ENCODE measurements around the gene KCNQ1. TPM values are rescaled to one million over a fixed set of nuclear protein-coding genes. Genes with fewer than 3 reads are reported as not detected.
A peak's percentile ranks its signal among the peaks of the same experiment; 100 is the strongest.

KCNQ1 gene
- total and polyA plus RNA-seq, 7 experiments from 2014 or later: 14.7 to 46.4 (median 36.9) TPM

DNA sequence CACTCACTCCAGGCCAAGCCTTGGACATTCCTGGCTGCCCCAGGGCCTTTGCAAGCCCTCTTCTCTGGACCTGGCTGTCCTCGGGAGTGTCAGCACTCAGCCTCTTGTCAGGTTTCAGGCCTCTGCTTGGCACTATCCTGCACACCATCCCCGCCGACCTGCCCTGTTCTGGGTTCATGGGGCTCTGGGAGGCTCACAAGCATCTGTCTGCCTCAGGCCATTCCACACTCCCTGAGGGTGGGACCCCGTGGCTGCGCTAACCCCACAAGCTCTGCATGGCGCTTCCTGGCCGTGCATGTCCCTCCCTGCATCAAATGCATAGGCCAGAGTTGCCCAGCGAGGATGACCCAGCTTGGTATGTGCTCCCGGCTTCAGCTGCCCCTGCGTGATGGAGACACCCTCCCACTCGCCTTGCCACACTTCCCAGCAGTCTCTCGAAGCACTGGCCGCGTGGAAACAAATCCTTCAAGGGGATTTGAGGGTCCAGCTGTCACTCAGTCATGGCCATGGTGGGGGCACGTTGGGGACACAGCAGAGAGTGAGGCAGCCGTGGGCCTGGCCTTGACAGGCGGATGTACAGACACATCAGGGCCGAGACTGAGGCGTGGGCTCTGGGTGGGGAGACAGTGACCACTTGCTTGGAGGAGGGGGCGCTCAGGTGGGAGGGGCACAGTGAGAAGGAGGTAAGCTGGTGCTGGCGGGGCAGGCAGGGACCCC is 87.3 kb downstream of the KCNQ1 start:
- Mint-ChIP-seq H3K4me3 (peak overlapping the region in 4 of 10 donors; percentile 25 to 74 (median 68)), H3K4me1 (peaks cover 11 to 37% (median 26%) of the 10 kb centered on the region in 7 donors), H3K36me3 (peaks cover 0 to 6% (median 0%) of the 10 kb centered on the region in 5 donors), H3K9me3 (no peaks in the 10 kb centered on the region), H3K27me3 (peaks cover 0 to 2% (median 0%) of the 10 kb centered on the region in 5 donors), H3K27ac (peak overlapping the region in 3 of 9 donors; percentile 5 to 88 (median 43))
- CTCF ChIA-PET: interaction anchor here (0.6 to 6.8 kb wide), 28 partner anchors 10 to 877 kb away, joined by 3 to 197 read pairs (median 7); partner anchors contain the start of genes CDKN1C, TRPM5 and TSSC4
- ATAC-seq: no peak
- H3K4me3 ChIP-seq (ENCODE audit: low read length): no peak overlapping the region
- H3K27ac ChIP-seq (ENCODE audit: low read depth, low read length): no peak overlapping the region
- peaks cover 0 to 28% (median 0%) of the 10 kb centered on the region in 3 experiments for H3K36me3 ChIP-seq (ENCODE audit: control insufficient read depth in 2 of 3, insufficient read depth in 3 of 3, low read length in 3 of 3)
- peaks cover 4 to 16% of the 10 kb centered on the region in 2 donors for H3K4me1 ChIP-seq (ENCODE audit: control insufficient read depth in 2 of 2, insufficient read depth in 2 of 2, low read length in 2 of 2)
- DNase-seq: peak in 1 of 9 donors; percentile 30
- intact Hi-C loops (cut with micrococcal nuclease): loop anchor here (1.0 to 5.0 kb wide), 14 partner anchors 65 to 877 kb away; partner anchors contain the start of genes C11orf21 (in 1 of the 2), TRPM5 (in 1 of the 2), TSPAN32 (in 1 of the 2) and TSSC4 (in 1 of the 2)
- POLR2A ChIA-PET: interaction anchor here (1.1 to 3.3 kb wide), 5 partner anchors 86 to 360 kb away, joined by 3 to 24 read pairs (median 8); partner anchors contain the start of gene CDKN1C
- no peaks in the 10 kb centered on the region for H3K27me3 ChIP-seq (ENCODE audit: control insufficient read depth in 2 of 2, insufficient read depth in 2 of 2, low read length in 2 of 2)
- H3K9me3 ChIP-seq (ENCODE audit: control insufficient read depth in 2 of 3, low read length in 3 of 3): no peaks in the 10 kb centered on the region

DNA sequence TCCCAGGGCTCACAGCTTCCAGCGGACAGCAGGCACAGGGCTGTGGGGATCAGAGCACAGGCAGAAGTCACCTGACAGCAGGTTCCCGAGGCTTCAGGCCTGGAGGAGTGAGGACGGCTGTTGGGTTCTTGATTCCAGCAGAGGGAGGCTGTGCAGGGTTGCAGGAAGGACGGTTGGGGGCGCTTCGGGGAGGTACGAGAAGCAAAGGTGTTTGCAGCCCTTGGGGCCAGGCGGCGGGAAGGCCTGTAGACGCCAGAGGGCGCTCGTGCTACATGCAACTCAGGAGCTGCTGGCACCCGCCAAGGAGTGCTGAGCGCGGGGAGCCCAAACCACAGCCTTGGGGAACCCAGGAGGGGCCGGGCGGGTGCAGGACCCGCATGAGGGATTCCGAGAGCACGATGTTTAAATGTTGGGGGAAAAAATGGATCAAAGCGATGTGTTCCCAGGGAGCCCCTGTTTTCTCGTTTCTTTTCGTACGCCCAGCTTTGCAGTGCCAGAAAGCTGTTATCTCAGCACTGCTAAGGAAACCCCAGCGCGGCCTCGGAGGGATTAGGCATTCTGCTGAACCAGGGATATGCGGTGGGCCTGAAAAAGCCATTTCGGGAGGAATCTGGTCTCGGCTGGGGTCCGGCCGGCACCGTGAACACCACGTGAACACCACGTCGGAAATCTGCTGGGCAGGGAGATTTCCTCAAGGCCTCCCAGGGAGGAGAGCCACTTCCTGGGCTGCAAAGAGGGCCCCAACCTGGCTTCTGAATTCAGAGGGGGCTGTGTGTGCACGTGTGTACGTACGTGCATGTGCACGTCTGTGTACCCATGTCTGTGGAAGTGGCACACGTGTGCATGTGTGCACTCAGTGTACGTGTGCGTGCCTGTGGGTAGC is 88.1 kb downstream of the KCNQ1 start:
- ATAC-seq (peak; percentile 91), DNase-seq (peak; percentile 81 to 95 (median 89))
- Mint-ChIP-seq H3K27ac (peak overlapping the region in 5 of 9 donors; percentile 5 to 88 (median 71)), H3K27me3 (peaks cover 0 to 2% (median 0%) of the 10 kb centered on the region in 5 donors), H3K4me1 (peaks cover 9 to 29% (median 25%) of the 10 kb centered on the region in 7 donors), H3K36me3 (peaks cover 0 to 6% (median 0%) of the 10 kb centered on the region in 5 donors), H3K9me3 (no peaks in the 10 kb centered on the region), H3K4me3 (peak overlapping the region; percentile 64 to 83 (median 76))
- ChIA-PET CTCF (interaction anchor here (0.6 to 6.8 kb wide), 34 partner anchors 10 to 685 kb away, joined by 3 to 197 read pairs (median 4); partner anchors contain the start of genes CDKN1C and TSSC4), POLR2A (interaction anchor here (1.0 to 3.3 kb wide), 5 partner anchors 85 to 369 kb away, joined by 3 to 24 read pairs (median 5); partner anchors contain the start of gene CDKN1C)
- Histone ChIP-seq H3K4me1 (ENCODE audit: control insufficient read depth in 2 of 2, insufficient read depth in 2 of 2, low read length in 2 of 2) (peaks cover 4 to 15% of the 10 kb centered on the region in 2 donors), H3K27ac (ENCODE audit: low read depth, low read length) (no peak overlapping the region), H3K27me3 (ENCODE audit: control insufficient read depth in 2 of 2, insufficient read depth in 2 of 2, low read length in 2 of 2) (no peaks in the 10 kb centered on the region), H3K4me3 (ENCODE audit: low read length) (peak overlapping the region; percentile 21), H3K9me3 (ENCODE audit: control insufficient read depth in 2 of 3, low read length in 3 of 3) (no peaks in the 10 kb centered on the region), H3K36me3 (ENCODE audit: control insufficient read depth in 2 of 3, insufficient read depth in 3 of 3, low read length in 3 of 3) (peaks cover 0 to 28% (median 0%) of the 10 kb centered on the region in 3 experiments)
- intact Hi-C loops (cut with micrococcal nuclease): loop anchor here (1.0 to 5.0 kb wide), 12 partner anchors 66 to 876 kb away; partner anchors contain the start of genes C11orf21 (in 1 of the 2) and TSPAN32 (in 1 of the 2)

DNA sequence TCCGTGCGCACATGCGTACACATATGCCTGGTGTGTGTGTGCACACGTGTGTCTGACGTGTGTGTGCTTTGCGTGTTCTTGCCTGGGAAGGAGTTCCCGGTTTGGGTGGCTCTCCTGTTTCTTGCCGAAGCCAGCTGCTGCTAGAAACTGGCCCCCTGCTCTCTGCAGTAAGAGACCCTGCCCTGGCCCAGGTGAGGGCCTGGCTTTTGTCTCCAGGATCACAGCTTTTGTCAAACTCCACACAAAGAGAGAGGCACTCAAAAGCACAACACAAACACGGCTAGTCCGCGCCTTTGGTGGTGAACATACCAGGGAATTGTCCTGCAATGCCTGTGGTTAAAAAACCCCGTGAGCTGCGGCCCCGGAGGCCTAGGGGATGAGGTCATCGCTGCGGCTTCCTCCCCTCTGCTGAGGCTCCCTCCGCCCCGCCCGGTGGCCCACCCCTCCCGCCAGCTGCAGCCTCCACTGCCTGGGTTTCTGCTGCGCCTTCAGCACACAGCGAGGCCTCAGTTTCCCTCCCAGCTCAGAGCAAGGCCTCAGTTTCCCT is 88.9 kb downstream of the KCNQ1 start:
- no peaks in the 10 kb centered on the region for H3K9me3 Mint-ChIP-seq
- H3K4me3 ChIP-seq (ENCODE audit: low read length): no peak overlapping the region
- H3K27me3 ChIP-seq (ENCODE audit: control insufficient read depth in 2 of 2, insufficient read depth in 2 of 2, low read length in 2 of 2): no peaks in the 10 kb centered on the region
- H3K27ac Mint-ChIP-seq: no peak overlapping the region
- peak; percentile 60 for ATAC-seq
- intact Hi-C loops (cut with micrococcal nuclease): loop anchor here (1.0 to 5.0 kb wide), 11 partner anchors 67 to 875 kb away; partner anchors contain the start of genes C11orf21 (in 1 of the 2) and TSPAN32 (in 1 of the 2)
- H3K27me3 Mint-ChIP-seq: peaks cover 0 to 2% (median 0%) of the 10 kb centered on the region in 5 donors
- no peak overlapping the region for H3K27ac ChIP-seq (ENCODE audit: low read depth, low read length)
- DNase-seq: no peak
- peaks cover 0 to 6% (median 0%) of the 10 kb centered on the region in 5 donors for H3K36me3 Mint-ChIP-seq
- H3K9me3 ChIP-seq (ENCODE audit: control insufficient read depth in 2 of 3, low read length in 3 of 3): no peaks in the 10 kb centered on the region
- ChIA-PET CTCF (interaction anchor here (0.6 to 6.8 kb wide), 21 partner anchors 11 to 684 kb away, joined by 3 to 197 read pairs (median 5); partner anchors contain the start of genes CDKN1C and TSSC4), POLR2A (interaction anchor here (1.0 to 3.3 kb wide), 4 partner anchors 86 to 369 kb away, joined by 3 to 24 read pairs (median 11); a partner anchor contains a TSS)
- peak overlapping the region in 8 of 10 donors; percentile 3 to 83 (median 74) for H3K4me3 Mint-ChIP-seq
- H3K36me3 ChIP-seq (ENCODE audit: control insufficient read depth in 2 of 3, insufficient read depth in 3 of 3, low read length in 3 of 3): peaks cover 0 to 21% (median 0%) of the 10 kb centered on the region in 3 experiments
- peaks cover 4 to 15% of the 10 kb centered on the region in 2 donors for H3K4me1 ChIP-seq (ENCODE audit: control insufficient read depth in 2 of 2, insufficient read depth in 2 of 2, low read length in 2 of 2)
- peaks cover 9 to 31% (median 22%) of the 10 kb centered on the region in 7 donors for H3K4me1 Mint-ChIP-seq

DNA sequence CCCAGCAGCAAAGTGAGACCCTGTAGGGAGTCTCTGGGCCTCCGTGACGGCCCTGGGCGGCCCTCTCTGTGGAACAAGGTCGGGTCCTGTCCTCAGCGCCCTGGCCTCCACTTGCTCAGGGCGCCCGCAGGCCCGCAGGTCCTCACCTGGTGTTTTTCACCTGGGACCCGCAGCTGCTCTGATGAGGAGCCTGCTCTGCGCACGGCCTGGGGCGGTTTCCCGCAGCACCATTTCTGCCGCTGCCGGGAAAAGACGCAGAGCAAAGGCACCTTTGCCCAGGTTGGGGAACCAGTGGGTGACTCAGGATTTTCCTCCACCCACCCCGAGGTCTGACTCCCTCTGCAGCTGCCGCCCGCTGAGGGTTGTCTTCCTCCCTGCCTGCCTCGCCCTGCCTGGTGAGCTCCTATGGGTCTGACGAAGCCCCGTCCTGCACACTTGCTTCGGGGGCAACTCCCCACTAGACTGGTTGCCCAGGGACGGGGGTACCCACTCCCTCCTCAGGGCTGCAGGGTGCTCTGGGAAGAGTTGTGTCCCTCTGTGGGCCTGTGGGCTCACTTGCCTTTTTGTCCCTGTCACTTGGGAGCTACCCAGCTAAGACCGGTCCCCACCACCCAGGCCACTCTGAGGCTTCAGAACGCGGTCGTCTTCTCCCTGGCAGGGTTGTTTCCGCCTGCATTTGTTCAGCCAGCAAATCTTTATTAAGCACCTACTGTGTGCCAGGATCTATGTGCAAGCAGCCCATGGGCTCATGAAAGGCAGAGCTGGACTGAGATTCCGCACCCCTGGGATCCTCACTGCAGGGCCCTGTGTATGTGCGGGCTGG is 89.5 kb downstream of the KCNQ1 start:
- intact Hi-C loops (cut with micrococcal nuclease): loop anchor here in 1 of 2 donors (5.0 kb wide), 4 partner anchors 232 to 873 kb away; partner anchors contain the start of genes C11orf21 and TSPAN32
- no peak overlapping the region for H3K4me3 ChIP-seq (ENCODE audit: low read length)
- peak overlapping the region in 1 of 10 donors; percentile 74 for H3K4me3 Mint-ChIP-seq

More for the DNA sequence above, 89.5 kb downstream of the KCNQ1 start:
- no peaks in the 10 kb centered on the region for H3K27me3 ChIP-seq (ENCODE audit: control insufficient read depth in 2 of 2, insufficient read depth in 2 of 2, low read length in 2 of 2)
- H3K9me3 Mint-ChIP-seq: no peaks in the 10 kb centered on the region
- no peak overlapping the region for H3K27ac ChIP-seq (ENCODE audit: low read depth, low read length)
- CTCF ChIA-PET: interaction anchor here (0.6 to 6.8 kb wide), 9 partner anchors 107 to 562 kb away, joined by 3 to 197 read pairs (median 5); partner anchors contain the start of gene CDKN1C
- DNase-seq: no peak
- H3K27me3 Mint-ChIP-seq: peaks cover 0 to 2% (median 0%) of the 10 kb centered on the region in 5 donors
- POLR2A ChIA-PET: interaction anchor here (1.4 to 3.3 kb wide), 2 partner anchors 87 to 358 kb away, joined by 3 to 24 read pairs; no protein-coding TSS in a partner anchor
- H3K36me3 ChIP-seq (ENCODE audit: control insufficient read depth in 2 of 3, insufficient read depth in 3 of 3, low read length in 3 of 3): peaks cover 0 to 18% (median 0%) of the 10 kb centered on the region in 3 experiments
- H3K36me3 Mint-ChIP-seq: no peaks in the 10 kb centered on the region
- ATAC-seq: no peak
- H3K9me3 ChIP-seq (ENCODE audit: control insufficient read depth in 2 of 3, low read length in 3 of 3): no peaks in the 10 kb centered on the region
- H3K4me1 ChIP-seq (ENCODE audit: control insufficient read depth in 2 of 2, insufficient read depth in 2 of 2, low read length in 2 of 2): peaks cover 4 to 15% of the 10 kb centered on the region in 2 donors
- H3K27ac Mint-ChIP-seq: no peak overlapping the region
- H3K4me1 Mint-ChIP-seq: peaks cover 9 to 31% (median 21%) of the 10 kb centered on the region in 7 donors

Data from naive thymus-derived CD4-positive, alpha-beta T cell (primary cell).